SKM-1 (cell line): ENCODE data around the gene RHBG.
"Not testable (repeated sequence)": the region's sequence is repeated elsewhere in the genome, so short reads cannot be mapped to it uniquely, and the experiment has no call there.

ENCODE experiments used
- DNase-seq: peaks from one replicate; lab custom pipeline; 2025; ENCODE audit not compliant: unreplicated experiment; lab: John Stamatoyannopoulos, UW

Gene RHBG

GRCh38 chr1:156359973-156360372, 9.0 kb upstream of the RHBG start:
- DNase-seq, result no peak

GRCh38 chr1:156360534-156360933, 8.5 kb upstream of the RHBG start:
- no peak for DNase-seq

GRCh38 chr1:156365754-156366153, 3.3 kb upstream of the RHBG start:
- DNase-seq, result no peak

GRCh38 chr1:156366378-156367166, 2.4 kb upstream of the RHBG start:
- no peak for DNase-seq

- DNase-seq, result no peak
Observed at GRCh38 chr1:156367383-156368156, 1.4 kb upstream of the RHBG start.

- no peak for DNase-seq
Observed at GRCh38 chr1:156368157-156368658, 803 bp upstream of the RHBG start.

GRCh38 chr1:156369685-156370286, 775 bp downstream of the RHBG start:
- not testable (repeated sequence) for DNase-seq

GRCh38 chr1:156371553-156372264, 2.7 kb downstream of the RHBG start:
- DNase-seq, result peak; percentile 82

GRCh38 chr1:156372265-156372586, 3.2 kb downstream of the RHBG start:
- no peak for DNase-seq

- DNase-seq, result no peak
Observed at GRCh38 chr1:156372876-156373275, 3.9 kb downstream of the RHBG start.

GRCh38 chr1:156373546-156373945, 4.5 kb downstream of the RHBG start:
- no peak for DNase-seq

- peak; percentile 58 for DNase-seq
Observed at GRCh38 chr1:156376146-156376545, 7.1 kb downstream of the RHBG start.

- DNase-seq, result peak; percentile 47
Observed at GRCh38 chr1:156376958-156377919, 8.2 kb downstream of the RHBG start.

GRCh38 chr1:156378557-156378956, 9.5 kb downstream of the RHBG start:
- DNase-seq, result no peak

- DNase-seq, result no peak
Observed at GRCh38 chr1:156379420-156380165, 10.6 kb downstream of the RHBG start.

- no peak for DNase-seq
Observed at GRCh38 chr1:156382561-156382960, 13.6 kb downstream of the RHBG start.

GRCh38 chr1:156383023-156383422, 14.0 kb downstream of the RHBG start:
- peak; percentile 50 for DNase-seq

GRCh38 chr1:156384007-156384406, 15.0 kb downstream of the RHBG start:
- no peak for DNase-seq

- no peak for DNase-seq
Observed at GRCh38 chr1:156384658-156385057, 15.6 kb downstream of the RHBG start.
